ENCODE measurements around the gene BRCC3. TPM values are rescaled to one million over a fixed set of nuclear protein-coding genes. Genes with fewer than 3 reads are reported as not detected.

BRCC3 gene
- total RNA-seq: 5.5 and 7.0 TPM in 2 replicates

GRCh38 chrX:155070975-155071693 is at the start of gene BRCC3, which contains the start of the genes CMC4 and MTCP1:
BRCC3 (plus strand) TSS chrX:155071508; CDS start chrX:155071528, 20 bp downstream.
CMC4 (minus strand) TSS chrX:155071136; CDS start chrX:155064023, 7,113 bp downstream.
MTCP1 (minus strand) TSS chrX:155071136; CDS start chrX:155066010, 5,126 bp downstream.

GRCh38 chrX:155022585-155022984 is 48.7 kb upstream of the BRCC3 start, which contains the start of gene F8:
F8 (minus strand) TSS chrX:155022723; CDS start chrX:155022552, 171 bp downstream.

GRCh38 chrX:155026727-155027508 is 44.4 kb upstream of the BRCC3 start, which contains the start of gene FUNDC2:
FUNDC2 (plus strand) TSS chrX:155026844; CDS start chrX:155026939, 95 bp downstream.

Other genes with a start within 250 kb of the BRCC3 start
- gene SMIM9, start 236.8 kb upstream of the BRCC3 start, total RNA-seq: not detected in 2 replicates
- gene F8A1, start 185.2 kb upstream of the BRCC3 start, total RNA-seq: 1.8 and 16.5 TPM in 2 replicates
- gene F8, start 48.8 kb upstream of the BRCC3 start, total RNA-seq: 3.3 and 4.9 TPM in 2 replicates
- 66.5 and 73.3 TPM in 2 replicates for gene FUNDC2, start 44.7 kb upstream of the BRCC3 start, total RNA-seq
- gene CMC4, start 372 bp upstream of the BRCC3 start, total RNA-seq: 26.0 and 38.2 TPM in 2 replicates
- 0.26 and 1.6 TPM in 2 replicates for gene MTCP1, start 372 bp upstream of the BRCC3 start, total RNA-seq
- 32.0 and 37.3 TPM in 2 replicates for gene VBP1, start 145.0 kb downstream of the BRCC3 start, total RNA-seq
- 0.35 and 1.8 TPM in 2 replicates for gene RAB39B, start 193.0 kb downstream of the BRCC3 start, total RNA-seq